HepG2 (cell line): ENCODE measurements around the gene P3H4. TPM values are rescaled to one million over a fixed set of nuclear protein-coding genes. Genes with fewer than 3 reads are reported as not detected.

Source experiments
- CBFB ChIP-seq: sonication (generic); formaldehyde crosslinking; IDR thresholded peaks from 2 replicates; pipeline ENCODE4 v1.4.0; 2020; ENCODE audit warnings: missing genetic modification reagents
- DMAP1 ChIP-seq: IDR thresholded peaks from 2 replicates; pipeline ENCODE4 v1.6.1; 2016
- HDAC2 ChIP-seq: sonication (generic); formaldehyde crosslinking; IDR thresholded peaks from 2 replicates; pipeline ENCODE4 v1.4.0; 2020; ENCODE audit warnings: missing genetic modification reagents
- MED13 ChIP-seq: sonication (generic); formaldehyde crosslinking; IDR thresholded peaks from 2 replicates; pipeline ENCODE4 v1.5.0; 2020; ENCODE audit warnings: missing genetic modification reagents
- MTA1 ChIP-seq: sonication (generic); formaldehyde crosslinking; IDR thresholded peaks from 2 replicates; pipeline ENCODE4 v1.4.0; 2020; ENCODE audit warnings: missing genetic modification reagents, mild to moderate bottlenecking, borderline replicate concordance
- MTF2 ChIP-seq: sonication (generic); formaldehyde crosslinking; IDR thresholded peaks from 2 replicates; pipeline ENCODE4 v1.5.0; 2020; ENCODE audit warnings: missing genetic modification reagents, borderline replicate concordance
- PITX1 ChIP-seq: sonication (generic); formaldehyde crosslinking; IDR thresholded peaks from 2 replicates; pipeline ENCODE4 v1.5.1; 2020; ENCODE audit warnings: mild to moderate bottlenecking, missing genetic modification reagents
- REL ChIP-seq: sonication (generic); formaldehyde crosslinking; conservative IDR thresholded peaks from 2 replicates; pipeline ENCODE4 v1.8.0; 2022; ENCODE audit warnings: mild to moderate bottlenecking, missing genetic modification reagents, moderate library complexity
- SIX1 ChIP-seq: sonication (generic); formaldehyde crosslinking; IDR thresholded peaks from 2 replicates; pipeline ENCODE4 v1.4.0; 2020; ENCODE audit warnings: missing genetic modification reagents, borderline replicate concordance
- TGIF2 ChIP-seq: IDR thresholded peaks from 2 replicates; pipeline ENCODE4 v1.6.1; 2016; ENCODE audit warnings: control low read depth, missing compliant biosample characterization
- ZMYM2 ChIP-seq: sonication (generic); formaldehyde crosslinking; IDR thresholded peaks from 2 replicates; pipeline ENCODE4 v1.8.0; 2022; ENCODE audit warnings: mild to moderate bottlenecking, missing genetic modification reagents
- ZMYM4 ChIP-seq: sonication (generic); formaldehyde crosslinking; IDR thresholded peaks from 2 replicates; pipeline ENCODE4 v1.8.1; 2023; ENCODE audit warnings: mild to moderate bottlenecking, missing genetic modification reagents
- ZNF10 ChIP-seq: sonication (generic); formaldehyde crosslinking; IDR thresholded peaks from 2 replicates; pipeline ENCODE4 v1.4.0; 2020; ENCODE audit warnings: mild to moderate bottlenecking, low read depth, missing genetic modification reagents, borderline replicate concordance
- ZNF326 ChIP-seq: sonication (generic); formaldehyde crosslinking; IDR thresholded peaks from 2 replicates; pipeline ENCODE4 v1.4.0; 2020; ENCODE audit warnings: missing genetic modification reagents, borderline replicate concordance
- polyA plus RNA-seq, 8 experiments: library from polyadenylated mRNA; depleted of rRNA in 3 of 8; stranded (reverse) in 7 of 8; unstranded in 1 of 8; fragments of >200 nt; fragmentation: Illumina TruSeq in 4 of 8; extraction: Trizol in 4 of 8; gene quantifications; 2 replicates each; pipeline versions ENCODE4 v1.2.1 to v1.2.3, GENCODE V29; 2011 to 2016; ENCODE audit warnings: low read depth in 4 of 8, missing spikeins in 1 of 8, mixed read lengths in 1 of 8; ENCODE audit not compliant: insufficient read depth in 1 of 8
- total RNA-seq, 5 experiments: library from RNA; depleted of rRNA; stranded (reverse); fragments of >200 nt; fragmentation: Illumina TruSeq; extraction: Trizol; gene quantifications; 2 replicates each; pipeline ENCODE4 v1.2.3, GENCODE V29; 2016; ENCODE audit warnings: low read depth in 1 of 5
- TF ChIP-seq, protein P1 (sequence below): sonication (generic); formaldehyde crosslinking; IDR thresholded peaks from 2 replicates; pipeline ENCODE4 v1.4.0; 2020; ENCODE audit warnings: missing genetic modification reagents
- TF ChIP-seq, protein P2 (sequence below): sonication (generic); formaldehyde crosslinking; IDR thresholded peaks from 2 replicates; pipeline ENCODE4 v1.9.0; 2022; ENCODE audit warnings: missing genetic modification reagents, mild to moderate bottlenecking, borderline replicate concordance
- TF ChIP-seq, protein P3 (sequence below): sonication (generic); formaldehyde crosslinking; IDR thresholded peaks from 2 replicates; pipeline ENCODE4 v1.5.0; 2020; ENCODE audit warnings: mild to moderate bottlenecking, missing genetic modification reagents, borderline replicate concordance
- TF ChIP-seq, protein P4 (sequence below): sonication (generic); formaldehyde crosslinking; IDR thresholded peaks from 2 replicates; pipeline ENCODE4 v1.9.0; 2021; ENCODE audit warnings: missing genetic modification reagents, mild to moderate bottlenecking, borderline replicate concordance

Gene P3H4
- total and polyA plus RNA-seq, 2 of the 13 experiments (the other 11 are each of a cell fraction or from before 2014, with no cell fraction given) = 37.1 to 50.6 TPM

DNA sequence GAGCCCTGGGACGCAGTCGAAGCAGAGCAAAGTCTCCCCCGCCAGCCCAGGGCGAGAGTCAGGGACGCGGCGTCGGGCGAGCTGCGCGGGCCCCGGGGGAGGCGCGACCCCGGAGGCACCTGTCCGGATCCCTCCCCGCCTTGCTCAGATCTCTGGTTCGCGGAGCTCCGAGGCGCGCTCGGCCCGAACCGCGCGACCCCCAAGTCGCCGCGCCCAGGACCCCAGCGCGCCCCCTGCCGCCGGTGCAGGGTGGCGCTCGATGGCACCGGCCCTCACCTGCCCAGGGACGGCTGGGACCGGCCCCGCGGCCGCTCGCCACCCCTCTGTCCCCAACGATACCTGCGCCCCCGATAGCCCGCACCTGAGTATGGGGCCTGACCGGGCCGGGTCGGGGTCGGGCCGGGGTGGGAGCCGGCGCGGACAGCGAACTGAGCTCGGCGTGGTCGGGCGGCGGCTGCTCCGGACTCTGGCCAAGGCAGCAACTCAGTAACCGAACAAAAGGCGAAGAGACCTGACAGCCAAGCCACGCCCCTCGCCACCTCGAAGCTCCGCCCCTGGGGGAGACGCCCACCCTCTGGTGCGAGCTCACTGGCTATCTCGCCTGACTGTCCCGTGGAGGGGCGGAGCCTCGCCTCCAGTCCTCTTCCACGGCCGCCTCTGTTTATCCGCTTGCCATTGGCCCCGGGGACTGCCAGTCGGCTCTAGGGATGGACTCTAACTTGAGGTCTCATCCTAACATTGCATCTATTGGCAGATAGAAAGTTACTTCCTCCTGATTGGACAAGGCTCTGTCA, 25.3 kb downstream of the P3H4 start, which contains the start of gene JUP (continued):
- TF ChIP-seq, protein P1, sequence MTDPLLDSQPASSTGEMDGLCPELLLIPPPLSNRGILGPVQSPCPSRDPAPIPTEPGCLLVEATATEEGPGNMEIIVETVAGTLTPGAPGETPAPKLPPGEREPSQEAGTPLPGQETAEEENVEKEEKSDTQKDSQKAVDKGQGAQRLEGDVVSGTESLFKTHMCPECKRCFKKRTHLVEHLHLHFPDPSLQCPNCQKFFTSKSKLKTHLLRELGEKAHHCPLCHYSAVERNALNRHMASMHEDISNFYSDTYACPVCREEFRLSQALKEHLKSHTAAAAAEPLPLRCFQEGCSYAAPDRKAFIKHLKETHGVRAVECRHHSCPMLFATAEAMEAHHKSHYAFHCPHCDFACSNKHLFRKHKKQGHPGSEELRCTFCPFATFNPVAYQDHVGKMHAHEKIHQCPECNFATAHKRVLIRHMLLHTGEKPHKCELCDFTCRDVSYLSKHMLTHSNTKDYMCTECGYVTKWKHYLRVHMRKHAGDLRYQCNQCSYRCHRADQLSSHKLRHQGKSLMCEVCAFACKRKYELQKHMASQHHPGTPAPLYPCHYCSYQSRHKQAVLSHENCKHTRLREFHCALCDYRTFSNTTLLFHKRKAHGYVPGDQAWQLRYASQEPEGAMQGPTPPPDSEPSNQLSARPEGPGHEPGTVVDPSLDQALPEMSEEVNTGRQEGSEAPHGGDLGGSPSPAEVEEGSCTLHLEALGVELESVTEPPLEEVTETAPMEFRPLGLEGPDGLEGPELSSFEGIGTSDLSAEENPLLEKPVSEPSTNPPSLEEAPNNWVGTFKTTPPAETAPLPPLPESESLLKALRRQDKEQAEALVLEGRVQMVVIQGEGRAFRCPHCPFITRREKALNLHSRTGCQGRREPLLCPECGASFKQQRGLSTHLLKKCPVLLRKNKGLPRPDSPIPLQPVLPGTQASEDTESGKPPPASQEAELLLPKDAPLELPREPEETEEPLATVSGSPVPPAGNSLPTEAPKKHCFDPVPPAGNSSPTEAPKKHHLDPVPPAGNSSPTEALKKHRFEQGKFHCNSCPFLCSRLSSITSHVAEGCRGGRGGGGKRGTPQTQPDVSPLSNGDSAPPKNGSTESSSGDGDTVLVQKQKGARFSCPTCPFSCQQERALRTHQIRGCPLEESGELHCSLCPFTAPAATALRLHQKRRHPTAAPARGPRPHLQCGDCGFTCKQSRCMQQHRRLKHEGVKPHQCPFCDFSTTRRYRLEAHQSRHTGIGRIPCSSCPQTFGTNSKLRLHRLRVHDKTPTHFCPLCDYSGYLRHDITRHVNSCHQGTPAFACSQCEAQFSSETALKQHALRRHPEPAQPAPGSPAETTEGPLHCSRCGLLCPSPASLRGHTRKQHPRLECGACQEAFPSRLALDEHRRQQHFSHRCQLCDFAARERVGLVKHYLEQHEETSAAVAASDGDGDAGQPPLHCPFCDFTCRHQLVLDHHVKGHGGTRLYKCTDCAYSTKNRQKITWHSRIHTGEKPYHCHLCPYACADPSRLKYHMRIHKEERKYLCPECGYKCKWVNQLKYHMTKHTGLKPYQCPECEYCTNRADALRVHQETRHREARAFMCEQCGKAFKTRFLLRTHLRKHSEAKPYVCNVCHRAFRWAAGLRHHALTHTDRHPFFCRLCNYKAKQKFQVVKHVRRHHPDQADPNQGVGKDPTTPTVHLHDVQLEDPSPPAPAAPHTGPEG = peak; percentile 97
- TF ChIP-seq DMAP1 (CRISPR knock-in tag) (0 out of 2 replicates have a peak, but pooled peaks have one; percentile 18), ZMYM4 (peak; percentile 79), MED13 (peak; percentile 68; the same call in 1 of the 2 replicates), ZMYM2 (CRISPR knock-in tag) (peak; percentile 85), MTA1 (CRISPR knock-in tag) (peak; percentile 31; the same call in 1 of the 2 replicates), ZNF326 (no peak), HDAC2 (CRISPR knock-in tag) (no peak), MTF2 (CRISPR knock-in tag) (no peak), PITX1 (CRISPR knock-in tag) (peak; percentile 31), REL (CRISPR knock-in tag) (0 out of 2 replicates have a peak, but pooled peaks have one; percentile 1), SIX1 (no peak), CBFB (CRISPR knock-in tag) (no peak), ZNF10 (CRISPR knock-in tag) (no peak), TGIF2 (CRISPR knock-in tag) (0 out of 2 replicates have a peak, but pooled peaks have one; percentile 10)
- TF ChIP-seq, protein P2, sequence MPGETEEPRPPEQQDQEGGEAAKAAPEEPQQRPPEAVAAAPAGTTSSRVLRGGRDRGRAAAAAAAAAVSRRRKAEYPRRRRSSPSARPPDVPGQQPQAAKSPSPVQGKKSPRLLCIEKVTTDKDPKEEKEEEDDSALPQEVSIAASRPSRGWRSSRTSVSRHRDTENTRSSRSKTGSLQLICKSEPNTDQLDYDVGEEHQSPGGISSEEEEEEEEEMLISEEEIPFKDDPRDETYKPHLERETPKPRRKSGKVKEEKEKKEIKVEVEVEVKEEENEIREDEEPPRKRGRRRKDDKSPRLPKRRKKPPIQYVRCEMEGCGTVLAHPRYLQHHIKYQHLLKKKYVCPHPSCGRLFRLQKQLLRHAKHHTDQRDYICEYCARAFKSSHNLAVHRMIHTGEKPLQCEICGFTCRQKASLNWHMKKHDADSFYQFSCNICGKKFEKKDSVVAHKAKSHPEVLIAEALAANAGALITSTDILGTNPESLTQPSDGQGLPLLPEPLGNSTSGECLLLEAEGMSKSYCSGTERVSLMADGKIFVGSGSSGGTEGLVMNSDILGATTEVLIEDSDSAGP = peak; percentile 70; the same call in 1 of the 2 replicates
- TF ChIP-seq, protein P3, sequence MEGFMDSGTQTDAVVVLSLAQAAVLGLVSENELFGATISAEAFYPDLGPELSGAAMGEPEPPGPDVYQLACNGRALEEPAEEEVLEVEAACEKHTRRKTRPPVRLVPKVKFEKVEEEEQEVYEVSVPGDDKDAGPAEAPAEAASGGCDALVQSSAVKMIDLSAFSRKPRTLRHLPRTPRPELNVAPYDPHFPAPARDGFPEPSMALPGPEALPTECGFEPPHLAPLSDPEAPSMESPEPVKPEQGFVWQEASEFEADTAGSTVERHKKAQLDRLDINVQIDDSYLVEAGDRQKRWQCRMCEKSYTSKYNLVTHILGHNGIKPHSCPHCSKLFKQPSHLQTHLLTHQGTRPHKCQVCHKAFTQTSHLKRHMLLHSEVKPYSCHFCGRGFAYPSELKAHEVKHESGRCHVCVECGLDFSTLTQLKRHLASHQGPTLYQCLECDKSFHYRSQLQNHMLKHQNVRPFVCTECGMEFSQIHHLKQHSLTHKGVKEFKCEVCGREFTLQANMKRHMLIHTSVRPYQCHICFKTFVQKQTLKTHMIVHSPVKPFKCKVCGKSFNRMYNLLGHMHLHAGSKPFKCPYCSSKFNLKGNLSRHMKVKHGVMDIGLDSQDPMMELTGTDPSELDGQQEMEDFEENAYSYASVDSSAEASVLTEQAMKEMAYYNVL (CRISPR knock-in tag) = no peak; the same call in 1 of the 2 replicates
- TF ChIP-seq, protein P4, sequence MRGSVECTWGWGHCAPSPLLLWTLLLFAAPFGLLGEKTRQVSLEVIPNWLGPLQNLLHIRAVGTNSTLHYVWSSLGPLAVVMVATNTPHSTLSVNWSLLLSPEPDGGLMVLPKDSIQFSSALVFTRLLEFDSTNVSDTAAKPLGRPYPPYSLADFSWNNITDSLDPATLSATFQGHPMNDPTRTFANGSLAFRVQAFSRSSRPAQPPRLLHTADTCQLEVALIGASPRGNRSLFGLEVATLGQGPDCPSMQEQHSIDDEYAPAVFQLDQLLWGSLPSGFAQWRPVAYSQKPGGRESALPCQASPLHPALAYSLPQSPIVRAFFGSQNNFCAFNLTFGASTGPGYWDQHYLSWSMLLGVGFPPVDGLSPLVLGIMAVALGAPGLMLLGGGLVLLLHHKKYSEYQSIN (CRISPR knock-in tag) = no peak
